ENCODE results near the gene DPEP1.

The DPEP1 gene

DNA sequence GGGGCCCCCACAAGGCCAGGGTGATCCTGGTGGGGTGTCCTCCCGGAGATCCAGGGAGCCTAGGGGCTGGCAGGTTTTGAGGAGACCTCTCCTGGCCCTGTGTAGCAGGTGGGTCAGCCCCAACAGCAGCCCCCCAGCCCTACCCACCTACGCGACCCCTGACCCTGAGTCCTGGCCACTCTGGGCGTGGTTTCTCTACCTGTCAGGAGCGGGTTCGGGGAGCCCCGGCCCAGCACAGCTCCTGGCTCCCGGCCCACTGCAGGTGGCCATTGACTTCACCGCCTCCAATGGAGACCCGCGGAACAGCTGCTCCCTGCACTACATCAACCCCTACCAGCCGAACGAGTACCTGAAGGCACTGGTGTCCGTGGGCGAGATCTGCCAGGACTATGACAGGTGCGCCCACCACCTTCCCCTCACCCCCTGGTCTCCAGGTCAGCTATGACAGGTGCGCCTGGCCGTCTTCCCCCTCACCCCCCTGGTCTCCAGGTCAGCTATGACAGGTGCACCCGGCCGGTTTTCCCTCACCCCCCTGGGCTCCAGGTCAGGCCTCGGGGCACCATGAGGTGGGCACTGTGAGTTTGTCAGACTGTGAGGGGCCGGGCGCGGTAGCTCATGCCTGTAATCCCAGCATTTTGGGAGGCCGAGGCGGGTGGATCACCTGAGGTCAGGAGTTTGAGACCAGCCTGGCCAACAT, 24.9 kb upstream of the DPEP1 start:
- no peaks in the 10 kb centered on the region for H3K9me2 ChIP-seq (ENCODE audit: low read depth, low read length)
- no peak overlapping the region for H3K4me3 ChIP-seq (ENCODE audit: low read depth, low read length, poor library complexity, severe bottlenecking)
- no peaks in the 10 kb centered on the region for H3K36me3 ChIP-seq (ENCODE audit: insufficient read depth, low read length)
- no peaks in the 10 kb centered on the region for H3K4me1 ChIP-seq (ENCODE audit: insufficient read depth, low read length, severe bottlenecking)
- H3K27me3 ChIP-seq (ENCODE audit: insufficient read depth, low read length) = peaks cover 4% of the 10 kb centered on the region; the same call in 1 of the 2 replicates
- no peak overlapping the region for H2AFZ ChIP-seq (ENCODE audit: low read length)
- H4K20me1 ChIP-seq (ENCODE audit: insufficient read depth, low read length) = no peaks in the 10 kb centered on the region
- no peaks in the 10 kb centered on the region for H3K79me2 ChIP-seq (ENCODE audit: insufficient read depth, low read length)
- no peak overlapping the region for H3K27ac ChIP-seq (ENCODE audit: low read depth, low read length, poor library complexity, severe bottlenecking)
- no peak for TF ChIP-seq EZH2 (IDR thresholded peaks at IDR 0.05; ENCODE audit: borderline replicate concordance, low read length)
- TF ChIP-seq, protein P1, sequence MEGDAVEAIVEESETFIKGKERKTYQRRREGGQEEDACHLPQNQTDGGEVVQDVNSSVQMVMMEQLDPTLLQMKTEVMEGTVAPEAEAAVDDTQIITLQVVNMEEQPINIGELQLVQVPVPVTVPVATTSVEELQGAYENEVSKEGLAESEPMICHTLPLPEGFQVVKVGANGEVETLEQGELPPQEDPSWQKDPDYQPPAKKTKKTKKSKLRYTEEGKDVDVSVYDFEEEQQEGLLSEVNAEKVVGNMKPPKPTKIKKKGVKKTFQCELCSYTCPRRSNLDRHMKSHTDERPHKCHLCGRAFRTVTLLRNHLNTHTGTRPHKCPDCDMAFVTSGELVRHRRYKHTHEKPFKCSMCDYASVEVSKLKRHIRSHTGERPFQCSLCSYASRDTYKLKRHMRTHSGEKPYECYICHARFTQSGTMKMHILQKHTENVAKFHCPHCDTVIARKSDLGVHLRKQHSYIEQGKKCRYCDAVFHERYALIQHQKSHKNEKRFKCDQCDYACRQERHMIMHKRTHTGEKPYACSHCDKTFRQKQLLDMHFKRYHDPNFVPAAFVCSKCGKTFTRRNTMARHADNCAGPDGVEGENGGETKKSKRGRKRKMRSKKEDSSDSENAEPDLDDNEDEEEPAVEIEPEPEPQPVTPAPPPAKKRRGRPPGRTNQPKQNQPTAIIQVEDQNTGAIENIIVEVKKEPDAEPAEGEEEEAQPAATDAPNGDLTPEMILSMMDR (IDR thresholded peaks at IDR 0.05; ENCODE audit: low read length) = no peak
- no peaks in the 10 kb centered on the region for H3F3A ChIP-seq (ENCODE audit: insufficient read depth, low read length)
- H3K9me3 ChIP-seq (ENCODE audit: low read length) = no peaks in the 10 kb centered on the region
- H3K4me2 ChIP-seq (ENCODE audit: low read length) = no peak overlapping the region
- no peak overlapping the region for H3K9ac ChIP-seq (ENCODE audit: low read length)

DNA sequence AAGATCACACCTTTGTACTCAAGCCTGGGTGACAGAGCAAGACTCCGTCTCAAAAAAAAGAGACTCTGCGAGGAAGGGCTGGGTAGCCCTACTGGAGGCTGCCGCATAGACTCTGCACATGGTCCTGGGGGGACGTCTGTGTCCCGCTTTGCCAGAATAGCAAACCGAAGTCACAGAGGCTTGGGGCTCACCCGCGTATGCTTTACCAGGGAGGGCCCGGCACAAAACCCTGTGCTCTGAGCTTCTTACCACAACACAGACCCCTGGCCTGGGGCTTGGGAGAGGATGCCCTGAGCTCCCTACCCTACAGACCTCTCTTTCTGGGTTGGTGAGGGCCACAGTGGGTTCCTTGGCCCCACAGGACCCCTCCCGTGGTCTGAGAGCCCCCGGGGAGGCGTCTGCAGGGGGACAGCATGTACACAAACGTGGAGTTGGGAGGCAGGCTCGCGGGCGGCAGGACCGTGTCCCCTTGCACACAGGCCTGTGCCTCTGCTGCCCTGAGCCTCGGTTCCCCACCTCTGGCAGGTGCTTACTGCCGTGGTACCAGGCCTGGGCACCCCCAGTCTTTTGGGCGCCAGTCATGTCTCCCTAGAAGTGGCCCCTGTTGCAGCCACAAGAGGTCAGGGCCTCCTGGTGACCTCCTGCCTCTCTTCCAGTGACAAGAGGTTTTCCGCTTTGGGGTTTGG, 24.1 kb upstream of the DPEP1 start:
- TF ChIP-seq, protein P1 (IDR thresholded peaks at IDR 0.05; ENCODE audit: low read length) = no peak
- TF ChIP-seq EZH2 (IDR thresholded peaks at IDR 0.05; ENCODE audit: borderline replicate concordance, low read length) = no peak
- Histone ChIP-seq H3K9me2 (ENCODE audit: low read depth, low read length) (no peaks in the 10 kb centered on the region), H3F3A (ENCODE audit: insufficient read depth, low read length) (no peaks in the 10 kb centered on the region), H4K20me1 (ENCODE audit: insufficient read depth, low read length) (no peaks in the 10 kb centered on the region), H3K4me3 (ENCODE audit: low read depth, low read length, poor library complexity, severe bottlenecking) (no peak overlapping the region), H3K9me3 (ENCODE audit: low read length) (no peaks in the 10 kb centered on the region), H3K79me2 (ENCODE audit: insufficient read depth, low read length) (no peaks in the 10 kb centered on the region), H3K27me3 (ENCODE audit: insufficient read depth, low read length) (peaks cover 4% of the 10 kb centered on the region; the same call in 1 of the 2 replicates), H3K36me3 (ENCODE audit: insufficient read depth, low read length) (no peaks in the 10 kb centered on the region), H3K4me1 (ENCODE audit: insufficient read depth, low read length, severe bottlenecking) (no peaks in the 10 kb centered on the region), H3K9ac (ENCODE audit: low read length) (no peak overlapping the region), H3K27ac (ENCODE audit: low read depth, low read length, poor library complexity, severe bottlenecking) (no peak overlapping the region), H2AFZ (ENCODE audit: low read length) (no peak overlapping the region), H3K4me2 (ENCODE audit: low read length) (no peak overlapping the region)

DNA sequence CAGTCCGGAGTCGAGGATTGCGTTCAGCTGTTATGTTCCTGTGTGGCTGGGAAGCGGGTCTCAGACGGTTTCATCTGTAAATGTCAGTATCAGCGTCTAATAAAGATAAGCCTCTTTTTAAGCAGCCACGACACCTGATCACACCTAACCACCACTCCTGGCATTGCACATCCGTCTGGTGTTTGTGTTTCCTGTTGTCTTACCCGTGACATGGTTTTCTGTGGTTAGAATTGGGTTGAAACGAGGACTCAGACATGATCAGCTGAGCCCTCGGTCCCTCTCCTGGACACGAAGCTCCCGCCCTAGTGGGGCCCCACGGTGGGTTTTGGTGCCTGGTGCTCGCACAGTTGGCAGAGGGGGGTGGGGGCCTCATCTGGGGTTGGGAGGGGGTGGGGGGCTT, 19.6 kb upstream of the DPEP1 start:
- Histone ChIP-seq H3K27me3 (ENCODE audit: insufficient read depth, low read length) (peaks cover 4% of the 10 kb centered on the region; the same call in 1 of the 2 replicates), H3K79me2 (ENCODE audit: insufficient read depth, low read length) (no peaks in the 10 kb centered on the region), H3K36me3 (ENCODE audit: insufficient read depth, low read length) (no peaks in the 10 kb centered on the region), H3K4me1 (ENCODE audit: insufficient read depth, low read length, severe bottlenecking) (no peaks in the 10 kb centered on the region), H4K20me1 (ENCODE audit: insufficient read depth, low read length) (no peaks in the 10 kb centered on the region), H2AFZ (ENCODE audit: low read length) (no peak overlapping the region), H3K9ac (ENCODE audit: low read length) (no peak overlapping the region), H3K27ac (ENCODE audit: low read depth, low read length, poor library complexity, severe bottlenecking) (no peak overlapping the region), H3F3A (ENCODE audit: insufficient read depth, low read length) (no peaks in the 10 kb centered on the region), H3K9me2 (ENCODE audit: low read depth, low read length) (no peaks in the 10 kb centered on the region), H3K4me3 (ENCODE audit: low read depth, low read length, poor library complexity, severe bottlenecking) (no peak overlapping the region), H3K4me2 (ENCODE audit: low read length) (no peak overlapping the region), H3K9me3 (ENCODE audit: low read length) (no peaks in the 10 kb centered on the region)
- no peak for TF ChIP-seq EZH2 (IDR thresholded peaks at IDR 0.05; ENCODE audit: borderline replicate concordance, low read length)
- TF ChIP-seq, protein P1 (IDR thresholded peaks at IDR 0.05; ENCODE audit: low read length) = no peak
